K562 (cell line): ENCODE measurements around the gene CD19. TPM values are rescaled to one million over a fixed set of nuclear protein-coding genes. Genes with fewer than 3 reads are reported as not detected.

Experiments
- CBFA2T3 ChIP-seq: fragments of 450-650 bp; IDR thresholded peaks from 2 replicates; pipeline ENCODE4 v1.6.1; 2017
- CREB5 ChIP-seq: fragments of 250-450 bp; sonication (Bioruptor Pico); IDR thresholded peaks from 2 replicates; pipeline ENCODE4 v1.5.0; 2020; ENCODE audit warnings: mild to moderate bottlenecking
- ELF1 ChIP-seq: fragments of 200-800 bp; sonication (Bioruptor generic); IDR thresholded peaks from 2 replicates; pipeline ENCODE4 v1.6.1; 2016; ENCODE audit warnings: missing genetic modification characterization, missing compliant biosample characterization
- KAT8 ChIP-seq: fragments of 450-650 bp; IDR thresholded peaks from 2 replicates; pipeline ENCODE4 v1.6.1; 2016; ENCODE audit warnings: low read depth, mild to moderate bottlenecking
- KDM1A ChIP-seq, 2 experiments: fragments of 450-650 bp; IDR thresholded peaks; 2 replicates each; pipeline ENCODE4 v1.6.1; 2016; ENCODE audit warnings: mild to moderate bottlenecking in 2 of 2
- LEF1 ChIP-seq: fragments of 450-650 bp; IDR thresholded peaks from 2 replicates; pipeline ENCODE4 v1.6.1; 2016; ENCODE audit warnings: mild to moderate bottlenecking
- MCM5 ChIP-seq: fragments of 450-650 bp; IDR thresholded peaks from 2 replicates; pipeline ENCODE4 v1.6.1; 2016; ENCODE audit warnings: low read depth
- MTA3 ChIP-seq: fragments of 450-650 bp; formaldehyde crosslinking; IDR thresholded peaks from 2 replicates; pipeline ENCODE4 v1.6.1; 2017; ENCODE audit warnings: mild to moderate bottlenecking, borderline replicate concordance
- NFXL1 ChIP-seq: fragments of 450-650 bp; formaldehyde crosslinking; IDR thresholded peaks from 2 replicates; pipeline ENCODE4 v1.4.0; 2021; ENCODE audit warnings: mild to moderate bottlenecking
- PML ChIP-seq: IDR thresholded peaks from 2 replicates; pipeline ENCODE4 v1.6.1; 2012; ENCODE audit warnings: low read length, inconsistent platforms
- PTBP1 ChIP-seq: fragments of 200-400 bp; formaldehyde crosslinking; IDR thresholded peaks from 2 replicates; pipeline ENCODE4 v1.6.1; 2017; ENCODE audit warnings: low read depth, low read length
- PTTG1 ChIP-seq: fragments of 450-650 bp; IDR thresholded peaks from 2 replicates; pipeline ENCODE4 v1.6.1; 2016; ENCODE audit warnings: low read depth, mild to moderate bottlenecking, missing genetic modification characterization, missing compliant biosample characterization
- SMARCA5 ChIP-seq: fragments of 450-650 bp; IDR thresholded peaks from 2 replicates; pipeline ENCODE4 v1.6.1; 2016
- TSHZ1 ChIP-seq: fragments of 250-450 bp; sonication (Bioruptor Pico); IDR thresholded peaks from 2 replicates; pipeline ENCODE4 v1.4.0; 2020; ENCODE audit warnings: mild to moderate bottlenecking, moderate library complexity
- VEZF1 ChIP-seq: fragments of 200-800 bp; sonication (Bioruptor generic); IDR thresholded peaks from 2 replicates; pipeline ENCODE4 v1.6.1; 2017; ENCODE audit warnings: missing genetic modification characterization, missing compliant biosample characterization
- ZFP30 ChIP-seq: fragments of 250-450 bp; sonication (Bioruptor Pico); IDR thresholded peaks from 2 replicates; pipeline ENCODE4 v1.8.0; 2022; ENCODE audit warnings: moderate library complexity, mild to moderate bottlenecking, inconsistent platforms, borderline replicate concordance
- ZFX ChIP-seq: sonication (generic); formaldehyde crosslinking; IDR thresholded peaks from 2 replicates; pipeline ENCODE4 v1.8.0; 2022; ENCODE audit warnings: mild to moderate bottlenecking, missing genetic modification reagents, moderate library complexity
- ZNF253 ChIP-seq: fragments of 250-450 bp; sonication (Bioruptor Pico); conservative IDR thresholded peaks from 2 replicates; pipeline ENCODE4 v1.6.1; 2021; ENCODE audit warnings: mild to moderate bottlenecking
- ZNF347 ChIP-seq: fragments of 450-650 bp; formaldehyde crosslinking; IDR thresholded peaks from 2 replicates; pipeline ENCODE4 v1.4.0; 2020; ENCODE audit warnings: low read depth, mild to moderate bottlenecking, moderate library complexity
- polyA plus RNA-seq, 8 experiments: library from polyadenylated mRNA; depleted of rRNA in 4 of 8; stranded (reverse) in 5 of 8; unstranded in 3 of 8; fragments of >200 nt; fragmentation: Nextera tagmentation in 2 of 8; fragmentation: Illumina TruSeq in 1 of 8; extraction: Ambion mirVana in 2 of 8; extraction: Trizol in 1 of 8; gene quantifications; 2 replicates each; pipeline versions ENCODE4 v1.2.1 to v1.2.3, GENCODE V29; 2011 to 2014; ENCODE audit warnings: inconsistent platforms in 1 of 8, missing spikeins in 1 of 8
- total RNA-seq, 7 experiments: library from RNA; depleted of rRNA in 6 of 7; stranded (reverse); fragments of >200 nt in 6 of 7; fragmentation: Illumina TruSeq in 2 of 7; extraction: Trizol in 2 of 7; gene quantifications; 2 replicates each; pipeline versions ENCODE4 v1.2.1 to v1.2.3, GENCODE V29; 2011 to 2021; ENCODE audit warnings: low replicate concordance in 1 of 7
- TF ChIP-seq, protein P1 (sequence below), 2 experiments: fragments of 450-650 bp; conservative IDR thresholded peaks; 2 replicates each; pipeline ENCODE4 v1.6.1; 2017; ENCODE audit warnings: mild to moderate bottlenecking in 2 of 2, moderate library complexity in 2 of 2
- TF ChIP-seq, protein P2 (sequence below): fragments of 250-450 bp; sonication (Bioruptor Pico); IDR thresholded peaks from 2 replicates; pipeline ENCODE4 v1.5.0; 2021

The CD19 gene
- total and polyA plus RNA-seq, 9 of the 15 experiments (the other 6 are each of a cell fraction or from before 2014, with no cell fraction given): 0.27 to 3.7 (median 2.0) TPM; not detected in 1

- 0 out of 2 replicates have a peak, but pooled peaks have one; percentile 30 for TF ChIP-seq PTBP1
- no peak for TF ChIP-seq CREB5 (CRISPR knock-in tag)
- no peak for TF ChIP-seq KAT8
- no peak for TF ChIP-seq ZNF347
- TF ChIP-seq NFXL1: no peak
- no peak for TF ChIP-seq ELF1
- TF ChIP-seq, protein P1, sequence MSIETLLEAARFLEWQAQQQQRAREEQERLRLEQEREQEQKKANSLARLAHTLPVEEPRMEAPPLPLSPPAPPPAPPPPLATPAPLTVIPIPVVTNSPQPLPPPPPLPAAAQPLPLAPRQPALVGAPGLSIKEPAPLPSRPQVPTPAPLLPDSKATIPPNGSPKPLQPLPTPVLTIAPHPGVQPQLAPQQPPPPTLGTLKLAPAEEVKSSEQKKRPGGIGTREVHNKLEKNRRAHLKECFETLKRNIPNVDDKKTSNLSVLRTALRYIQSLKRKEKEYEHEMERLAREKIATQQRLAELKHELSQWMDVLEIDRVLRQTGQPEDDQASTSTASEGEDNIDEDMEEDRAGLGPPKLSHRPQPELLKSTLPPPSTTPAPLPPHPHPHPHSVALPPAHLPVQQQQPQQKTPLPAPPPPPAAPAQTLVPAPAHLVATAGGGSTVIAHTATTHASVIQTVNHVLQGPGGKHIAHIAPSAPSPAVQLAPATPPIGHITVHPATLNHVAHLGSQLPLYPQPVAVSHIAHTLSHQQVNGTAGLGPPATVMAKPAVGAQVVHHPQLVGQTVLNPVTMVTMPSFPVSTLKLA (conservative IDR thresholded peaks at IDR 0.05): no peak
- TF ChIP-seq VEZF1 (CRISPR knock-in tag): no peak
- no peak for TF ChIP-seq PML
- TF ChIP-seq ZFX (CRISPR knock-in tag): no peak
- no peak for TF ChIP-seq MCM5
- TF ChIP-seq MTA3: no peak
- no peak for TF ChIP-seq TSHZ1 (CRISPR knock-in tag)
- TF ChIP-seq KDM1A (IDR thresholded peaks at IDR 0.05): peak; percentile 75 to 88
- no peak for TF ChIP-seq CBFA2T3
- TF ChIP-seq PTTG1 (tag): no peak
- TF ChIP-seq ZNF253 (CRISPR knock-in tag): no peak
- TF ChIP-seq, protein P2, sequence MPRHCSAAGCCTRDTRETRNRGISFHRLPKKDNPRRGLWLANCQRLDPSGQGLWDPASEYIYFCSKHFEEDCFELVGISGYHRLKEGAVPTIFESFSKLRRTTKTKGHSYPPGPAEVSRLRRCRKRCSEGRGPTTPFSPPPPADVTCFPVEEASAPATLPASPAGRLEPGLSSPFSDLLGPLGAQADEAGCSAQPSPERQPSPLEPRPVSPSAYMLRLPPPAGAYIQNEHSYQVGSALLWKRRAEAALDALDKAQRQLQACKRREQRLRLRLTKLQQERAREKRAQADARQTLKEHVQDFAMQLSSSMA (CRISPR knock-in tag): no peak
- no peak for TF ChIP-seq LEF1
- TF ChIP-seq SMARCA5: peak; percentile 77; the same call in 1 of the 2 replicates
- no peak for TF ChIP-seq ZFP30 (CRISPR knock-in tag)
Measured at GRCh38 chr16:28982418-28982817, 50.6 kb downstream of the CD19 start (continued).
